Activated effector memory CD4-positive, alpha-beta T cell treated with Interleukin-2 at 50 U/mL for 16 hours (primary cell): ENCODE data around the gene ARHGAP22.

Experiments used
- DNase-seq: peaks from one replicate; pipeline ENCODE4 v3.0.0-alpha.2; 2020

Gene ARHGAP22

GRCh38 chr10:48632166-48632565 lies 27.3 kb upstream of the ARHGAP22 start:
- DNase-seq = no peak

GRCh38 chr10:48627984-48628609 lies 23.2 kb upstream of the ARHGAP22 start:
- DNase-seq = no peak

DNA sequence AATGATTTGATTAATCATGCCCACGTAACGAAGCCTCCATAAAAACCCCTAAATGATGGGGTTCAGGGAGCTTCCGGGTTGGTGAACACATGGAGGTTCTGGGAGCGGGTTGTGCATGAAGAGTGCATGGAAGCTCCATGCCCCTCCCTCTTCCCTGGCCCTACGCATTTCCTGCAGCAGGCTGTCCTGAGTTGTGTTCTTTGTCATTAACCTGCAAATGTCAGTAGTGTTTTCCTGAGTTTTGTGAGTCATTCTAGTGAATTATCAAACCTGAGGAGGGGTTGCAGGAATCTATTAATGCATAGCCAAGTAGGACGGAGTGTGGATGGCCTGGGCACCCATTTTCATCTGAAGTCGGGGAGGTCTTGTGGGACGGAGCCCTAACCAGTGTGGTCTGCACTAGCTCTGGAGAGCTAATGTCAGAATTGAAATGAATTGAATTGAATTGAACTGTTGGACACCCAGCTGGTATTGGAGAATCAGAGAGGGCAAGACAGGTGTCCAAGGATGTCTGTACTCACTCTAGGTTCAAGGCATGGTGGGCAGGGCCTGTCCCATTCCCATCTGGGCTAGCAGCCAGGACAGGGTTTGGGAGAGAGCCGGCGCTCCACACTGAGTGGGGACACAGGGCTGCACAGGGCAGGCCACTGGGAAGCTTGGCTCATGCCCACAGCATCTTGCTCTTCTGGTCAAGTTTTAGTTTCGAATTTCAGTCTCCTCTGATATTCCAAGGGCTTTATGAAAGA lies 22.3 kb upstream of the ARHGAP22 start:
- no peak for DNase-seq

GRCh38 chr10:48626447-48626846 lies 21.6 kb upstream of the ARHGAP22 start:
- DNase-seq = no peak

- no peak for DNase-seq
Measured at GRCh38 chr10:48625826-48626134, 20.9 kb upstream of the ARHGAP22 start.

- no peak for DNase-seq
Measured at GRCh38 chr10:48623607-48624132, 18.8 kb upstream of the ARHGAP22 start.

GRCh38 chr10:48623009-48623408 lies 18.1 kb upstream of the ARHGAP22 start:
- DNase-seq = no peak

- DNase-seq = no peak
Measured at GRCh38 chr10:48620719-48621118, 15.8 kb upstream of the ARHGAP22 start.

- no peak for DNase-seq
Measured at GRCh38 chr10:48616436-48616835, 11.6 kb upstream of the ARHGAP22 start.

- no peak for DNase-seq
Measured at GRCh38 chr10:48614481-48615390, 9.9 kb upstream of the ARHGAP22 start.

DNA sequence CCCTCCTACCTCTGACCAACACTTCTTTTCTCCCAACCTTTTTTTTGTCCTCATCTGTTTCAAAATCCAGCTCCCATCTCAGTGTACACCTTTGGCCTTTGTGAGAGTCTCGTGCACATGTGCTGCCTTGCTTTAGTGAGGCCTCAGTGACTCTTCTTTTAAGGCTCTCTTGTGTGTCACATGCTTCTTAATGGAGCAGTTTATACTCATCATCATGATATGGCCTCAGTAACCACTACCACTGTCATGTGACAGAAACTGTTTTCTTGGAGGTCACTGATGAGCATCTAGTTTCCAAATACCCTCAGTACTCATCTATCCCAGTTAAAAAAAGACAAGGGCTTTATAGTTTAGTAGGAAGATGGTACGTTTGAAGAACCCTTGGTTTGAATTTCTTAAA lies 8.1 kb upstream of the ARHGAP22 start:
- DNase-seq = no peak

GRCh38 chr10:48612236-48612943 lies 7.5 kb upstream of the ARHGAP22 start:
- no peak for DNase-seq

DNA sequence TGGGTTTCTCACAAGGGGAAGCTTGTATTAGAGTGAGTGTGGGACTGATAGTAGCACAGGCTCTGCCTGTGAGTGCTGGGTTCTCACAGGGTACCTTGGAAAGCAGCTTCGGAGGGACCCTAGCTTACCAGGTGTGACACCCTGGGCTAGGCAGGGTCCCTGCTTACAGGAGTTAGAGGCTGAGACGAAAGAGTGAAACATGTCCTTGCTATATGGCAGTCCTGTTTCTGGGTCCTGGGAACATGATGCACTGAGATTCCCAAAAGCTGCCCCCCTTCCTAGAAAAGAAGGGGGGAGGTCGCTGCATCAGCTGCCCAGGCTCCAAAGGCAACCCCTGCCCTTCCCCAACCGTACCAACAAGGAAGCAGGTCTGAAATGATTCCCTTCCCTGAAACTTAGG lies 6.3 kb upstream of the ARHGAP22 start:
- DNase-seq = no peak

GRCh38 chr10:48610585-48611093 lies 5.8 kb upstream of the ARHGAP22 start:
- DNase-seq = no peak

GRCh38 chr10:48609899-48610584 lies 5.2 kb upstream of the ARHGAP22 start:
- no peak for DNase-seq

DNA sequence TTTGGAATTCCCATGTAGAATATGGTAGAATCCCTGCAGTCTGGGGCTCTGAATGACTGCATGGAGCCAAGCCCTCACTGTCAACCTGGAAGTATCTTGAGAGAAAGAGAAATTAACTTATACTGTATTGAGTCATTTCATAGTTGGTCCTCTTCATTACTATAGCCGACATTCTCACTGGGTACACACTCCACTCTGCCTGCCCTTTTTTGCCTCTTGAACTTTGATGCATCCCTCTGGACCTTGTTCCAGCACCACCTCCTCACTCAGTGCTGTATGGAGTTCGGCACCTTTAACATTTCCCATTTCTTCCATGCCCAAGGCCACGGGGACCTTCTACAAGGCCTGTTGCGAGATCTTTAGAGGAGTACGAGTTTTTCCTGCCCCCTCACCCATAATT lies 4.6 kb upstream of the ARHGAP22 start:
- no peak for DNase-seq

- DNase-seq = no peak
Measured at GRCh38 chr10:48608976-48609375, 4.1 kb upstream of the ARHGAP22 start.

DNA sequence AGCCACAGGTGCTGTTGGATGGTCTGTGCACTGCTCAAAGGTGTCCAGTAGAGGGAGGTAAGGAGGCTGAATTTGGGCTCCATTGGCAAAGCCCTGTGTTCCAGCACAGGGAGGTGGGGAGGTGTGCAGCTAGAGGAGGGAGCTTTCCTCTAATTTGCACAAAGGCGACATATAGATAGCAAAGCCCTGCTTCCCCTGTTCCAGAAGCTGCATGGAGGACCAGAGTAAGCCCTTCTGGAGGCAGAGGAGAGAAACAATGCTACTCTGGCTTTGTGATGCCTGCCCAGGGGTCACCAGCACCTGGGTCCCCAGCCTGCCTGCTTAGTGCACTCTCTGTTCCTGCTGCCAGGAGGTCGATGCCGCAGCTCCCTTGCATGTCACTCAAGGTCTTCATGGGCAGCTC lies 3.4 kb upstream of the ARHGAP22 start:
- DNase-seq = no peak

- DNase-seq = no peak
Measured at GRCh38 chr10:48607356-48608278, 2.7 kb upstream of the ARHGAP22 start.

DNA sequence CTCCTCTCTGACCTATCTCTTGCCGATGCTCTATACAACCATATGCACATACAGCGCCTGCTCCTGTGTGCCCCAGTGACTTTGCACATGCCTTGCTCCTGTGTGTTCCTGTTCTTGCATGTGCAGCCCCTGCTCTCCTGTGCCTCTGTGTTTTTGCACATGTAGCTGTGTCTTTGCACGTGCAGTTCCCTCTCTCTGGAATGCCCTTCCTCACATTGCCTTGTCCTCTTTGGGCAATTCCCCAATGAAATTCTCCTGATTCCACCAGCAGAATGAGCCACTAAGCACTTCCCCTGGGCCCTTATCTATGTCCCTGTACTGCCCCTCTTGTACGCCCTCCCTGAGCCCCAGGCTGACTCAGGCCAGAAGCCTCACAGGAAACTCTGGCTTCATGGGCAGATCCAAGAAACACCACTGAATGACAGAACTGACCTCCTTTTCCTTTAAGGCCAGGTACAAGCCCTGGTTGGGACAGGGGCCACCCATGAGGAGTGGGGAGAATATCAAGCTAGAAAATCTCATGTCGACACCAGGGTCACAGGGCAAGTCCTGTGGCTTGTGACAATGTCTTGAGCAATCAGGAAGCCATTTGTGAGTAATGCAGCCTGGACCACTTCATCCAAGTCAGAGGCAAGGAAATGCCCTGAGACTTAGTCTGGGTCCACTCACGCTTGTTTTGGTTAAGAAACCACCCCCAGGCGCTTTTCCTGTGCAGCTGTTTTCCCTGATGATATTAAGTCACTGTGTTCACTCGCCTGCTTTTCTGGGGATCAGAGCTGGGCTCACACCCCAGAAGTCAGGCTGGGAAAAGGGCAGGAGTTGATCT lies 1.9 kb upstream of the ARHGAP22 start:
- no peak for DNase-seq
